ENCODE data around the gene KIF24.

The KIF24 gene

GRCh38 chr9:34376596-34377403, 47.7 kb upstream of the KIF24 start, which contains the start of gene MYORG:
MYORG (minus strand) TSS chr9:34376898; CDS start chr9:34372943, 3,955 bp downstream.
- Histone ChIP-seq H3K27ac (ENCODE audit: low read length) (no peak within 1 kb of the TSS), H3K9ac (ENCODE audit: low read length) (peak within 1 kb of the TSS; percentile 68), H4K20me1 (ENCODE audit: insufficient read depth, low read length) (no peaks in the 10 kb centered on the region), H3K9me3 (ENCODE audit: insufficient read depth, low read length) (no peaks in the 10 kb centered on the region), H3K4me2 (ENCODE audit: low read length) (peak within 1 kb of the TSS; percentile 98), H3K4me3 (ENCODE audit: low read length) (peak within 1 kb of the TSS; percentile 90), H3K36me3 (replicated peaks; ENCODE audit: low read depth, low read length) (no peaks in the 10 kb centered on the region), H2AFZ (ENCODE audit: low read depth, low read length) (peak within 1 kb of the TSS; percentile 89), H3K79me2 (ENCODE audit: low read length) (no peaks in the 10 kb centered on the region), H3K4me1 (ENCODE audit: low read length) (peaks cover 18% of the 10 kb centered on the region), H3K27me3 (ENCODE audit: low read depth, low read length) (peaks cover 7% of the 10 kb centered on the region)
- TF ChIP-seq, protein P1, sequence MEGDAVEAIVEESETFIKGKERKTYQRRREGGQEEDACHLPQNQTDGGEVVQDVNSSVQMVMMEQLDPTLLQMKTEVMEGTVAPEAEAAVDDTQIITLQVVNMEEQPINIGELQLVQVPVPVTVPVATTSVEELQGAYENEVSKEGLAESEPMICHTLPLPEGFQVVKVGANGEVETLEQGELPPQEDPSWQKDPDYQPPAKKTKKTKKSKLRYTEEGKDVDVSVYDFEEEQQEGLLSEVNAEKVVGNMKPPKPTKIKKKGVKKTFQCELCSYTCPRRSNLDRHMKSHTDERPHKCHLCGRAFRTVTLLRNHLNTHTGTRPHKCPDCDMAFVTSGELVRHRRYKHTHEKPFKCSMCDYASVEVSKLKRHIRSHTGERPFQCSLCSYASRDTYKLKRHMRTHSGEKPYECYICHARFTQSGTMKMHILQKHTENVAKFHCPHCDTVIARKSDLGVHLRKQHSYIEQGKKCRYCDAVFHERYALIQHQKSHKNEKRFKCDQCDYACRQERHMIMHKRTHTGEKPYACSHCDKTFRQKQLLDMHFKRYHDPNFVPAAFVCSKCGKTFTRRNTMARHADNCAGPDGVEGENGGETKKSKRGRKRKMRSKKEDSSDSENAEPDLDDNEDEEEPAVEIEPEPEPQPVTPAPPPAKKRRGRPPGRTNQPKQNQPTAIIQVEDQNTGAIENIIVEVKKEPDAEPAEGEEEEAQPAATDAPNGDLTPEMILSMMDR (IDR thresholded peaks at IDR 0.05; ENCODE audit: low read depth, low read length), result no peak
- no peak for TF ChIP-seq EZH2phosphoT487 (IDR thresholded peaks at IDR 0.05; ENCODE audit: low read depth)

DNA sequence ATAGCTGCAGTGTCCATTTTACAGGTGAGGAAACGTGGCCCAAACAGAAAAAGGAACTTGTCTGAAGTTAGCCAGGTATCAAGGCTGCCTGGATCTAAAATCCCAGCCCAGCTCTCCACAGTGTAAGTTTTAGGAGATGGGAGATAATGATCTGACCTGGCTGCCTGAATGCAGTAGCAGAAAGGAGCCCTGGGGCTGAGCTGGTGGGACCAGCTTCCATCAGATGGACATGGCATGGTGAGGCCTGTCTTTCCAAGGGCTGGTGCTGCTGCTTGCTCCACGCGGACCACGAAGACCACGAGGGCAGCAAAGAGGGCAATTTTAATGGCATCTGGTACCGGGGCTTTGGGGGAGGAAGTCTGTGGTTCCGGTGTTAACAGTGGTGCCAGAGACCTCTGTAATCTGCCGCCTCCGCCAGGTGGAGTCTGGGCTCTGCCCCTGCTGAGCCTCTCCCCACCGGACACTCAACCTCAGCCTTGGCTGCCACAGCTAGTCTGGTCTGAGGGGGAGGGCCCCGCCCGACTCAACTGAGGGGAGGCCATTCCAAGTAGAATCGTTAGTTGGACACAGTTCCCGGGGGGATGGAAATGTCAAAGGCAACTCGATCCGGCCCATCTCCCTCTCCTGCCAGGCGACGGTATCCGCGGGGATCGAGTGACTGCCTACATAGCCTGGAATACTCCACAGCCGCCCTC, 47.0 kb upstream of the KIF24 start:
- peak overlapping the region; percentile 68 for H3K9ac ChIP-seq (ENCODE audit: low read length)
- H4K20me1 ChIP-seq (ENCODE audit: insufficient read depth, low read length), result no peaks in the 10 kb centered on the region
- H3K4me2 ChIP-seq (ENCODE audit: low read length), result peak overlapping the region; percentile 98
- H3K79me2 ChIP-seq (ENCODE audit: low read length), result no peaks in the 10 kb centered on the region
- peak overlapping the region; percentile 84 for H2AFZ ChIP-seq (ENCODE audit: low read depth, low read length)
- H3K4me1 ChIP-seq (ENCODE audit: low read length), result peaks cover 15% of the 10 kb centered on the region
- TF ChIP-seq, protein P1 (IDR thresholded peaks at IDR 0.05; ENCODE audit: low read depth, low read length), result peak; percentile 51
- no peak for TF ChIP-seq EZH2phosphoT487 (IDR thresholded peaks at IDR 0.05; ENCODE audit: low read depth)
- H3K4me3 ChIP-seq (ENCODE audit: low read length), result peak overlapping the region; percentile 90
- H3K27me3 ChIP-seq (ENCODE audit: low read depth, low read length), result no peaks in the 10 kb centered on the region
- H3K36me3 ChIP-seq (replicated peaks; ENCODE audit: low read depth, low read length), result no peaks in the 10 kb centered on the region
- H3K27ac ChIP-seq (ENCODE audit: low read length), result no peak overlapping the region
- H3K9me3 ChIP-seq (ENCODE audit: insufficient read depth, low read length), result no peaks in the 10 kb centered on the region

- Histone ChIP-seq H3K4me3 (ENCODE audit: low read length) (no peak overlapping the region), H3K4me1 (ENCODE audit: low read length) (peaks cover 9% of the 10 kb centered on the region), H3K36me3 (replicated peaks; ENCODE audit: low read depth, low read length) (no peaks in the 10 kb centered on the region), H3K9ac (ENCODE audit: low read length) (no peak overlapping the region), H2AFZ (ENCODE audit: low read depth, low read length) (no peak overlapping the region), H3K4me2 (ENCODE audit: low read length) (no peak overlapping the region), H3K79me2 (ENCODE audit: low read length) (no peaks in the 10 kb centered on the region), H3K27ac (ENCODE audit: low read length) (no peak overlapping the region), H4K20me1 (ENCODE audit: insufficient read depth, low read length) (no peaks in the 10 kb centered on the region), H3K27me3 (ENCODE audit: low read depth, low read length) (no peaks in the 10 kb centered on the region), H3K9me3 (ENCODE audit: insufficient read depth, low read length) (no peaks in the 10 kb centered on the region)
- no peak for TF ChIP-seq EZH2phosphoT487 (IDR thresholded peaks at IDR 0.05; ENCODE audit: low read depth)
Observed at GRCh38 chr9:34374905-34375552, 46.0 kb upstream of the KIF24 start.

- peaks cover 6% of the 10 kb centered on the region; the same call in 1 of the 2 replicates for H3K4me1 ChIP-seq (ENCODE audit: low read length)
- H2AFZ ChIP-seq (ENCODE audit: low read depth, low read length), result no peak overlapping the region
- no peaks in the 10 kb centered on the region for H3K36me3 ChIP-seq (replicated peaks; ENCODE audit: low read depth, low read length)
- no peak overlapping the region for H3K9ac ChIP-seq (ENCODE audit: low read length)
- H3K27ac ChIP-seq (ENCODE audit: low read length), result no peak overlapping the region
- H3K4me3 ChIP-seq (ENCODE audit: low read length), result no peak overlapping the region
- no peaks in the 10 kb centered on the region for H3K27me3 ChIP-seq (ENCODE audit: low read depth, low read length)
- no peak overlapping the region for H3K4me2 ChIP-seq (ENCODE audit: low read length)
- H3K9me3 ChIP-seq (ENCODE audit: insufficient read depth, low read length), result no peaks in the 10 kb centered on the region
- TF ChIP-seq, protein P1 (IDR thresholded peaks at IDR 0.05; ENCODE audit: low read depth, low read length), result no peak
- no peak for TF ChIP-seq EZH2phosphoT487 (IDR thresholded peaks at IDR 0.05; ENCODE audit: low read depth)
- no peaks in the 10 kb centered on the region for H3K79me2 ChIP-seq (ENCODE audit: low read length)
- H4K20me1 ChIP-seq (ENCODE audit: insufficient read depth, low read length), result no peaks in the 10 kb centered on the region
Observed at GRCh38 chr9:34374339-34374738, 45.3 kb upstream of the KIF24 start.

Data from OCI-LY3 (cell line).